HG03139 (cell line): ENCODE results near the gene RBBP8NL.

Experiments used
- ATAC-seq: cut with Tn5 transposase; IDR thresholded peaks from one replicate; pipeline ENCODE4 v1.9.1; 2021; ENCODE audit not compliant: unreplicated experiment

Gene RBBP8NL

GRCh38 chr20:62363920-62364851, 63.2 kb downstream of the RBBP8NL start:
- ATAC-seq = no peak

- no peak for ATAC-seq
Observed at GRCh38 chr20:62362991-62363919, 64.1 kb downstream of the RBBP8NL start.

DNA sequence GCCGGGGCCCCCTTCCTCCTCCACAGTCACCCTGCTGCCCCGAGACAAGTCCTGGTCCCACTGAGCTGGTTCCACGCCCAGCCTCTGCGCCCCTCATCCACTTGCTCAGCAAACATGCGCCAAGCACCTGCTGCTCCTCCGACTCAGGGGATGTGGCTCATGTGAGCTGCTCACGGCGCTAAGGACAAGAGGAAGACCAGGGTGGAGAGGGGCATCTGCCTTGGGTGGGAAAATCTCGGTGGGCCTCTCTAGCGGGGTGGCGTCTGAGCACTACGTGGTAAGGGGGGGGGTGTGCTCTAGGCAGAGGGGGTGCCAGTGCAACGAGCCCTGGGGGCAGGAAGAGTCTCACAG, 64.8 kb downstream of the RBBP8NL start:
- ATAC-seq = no peak

DNA sequence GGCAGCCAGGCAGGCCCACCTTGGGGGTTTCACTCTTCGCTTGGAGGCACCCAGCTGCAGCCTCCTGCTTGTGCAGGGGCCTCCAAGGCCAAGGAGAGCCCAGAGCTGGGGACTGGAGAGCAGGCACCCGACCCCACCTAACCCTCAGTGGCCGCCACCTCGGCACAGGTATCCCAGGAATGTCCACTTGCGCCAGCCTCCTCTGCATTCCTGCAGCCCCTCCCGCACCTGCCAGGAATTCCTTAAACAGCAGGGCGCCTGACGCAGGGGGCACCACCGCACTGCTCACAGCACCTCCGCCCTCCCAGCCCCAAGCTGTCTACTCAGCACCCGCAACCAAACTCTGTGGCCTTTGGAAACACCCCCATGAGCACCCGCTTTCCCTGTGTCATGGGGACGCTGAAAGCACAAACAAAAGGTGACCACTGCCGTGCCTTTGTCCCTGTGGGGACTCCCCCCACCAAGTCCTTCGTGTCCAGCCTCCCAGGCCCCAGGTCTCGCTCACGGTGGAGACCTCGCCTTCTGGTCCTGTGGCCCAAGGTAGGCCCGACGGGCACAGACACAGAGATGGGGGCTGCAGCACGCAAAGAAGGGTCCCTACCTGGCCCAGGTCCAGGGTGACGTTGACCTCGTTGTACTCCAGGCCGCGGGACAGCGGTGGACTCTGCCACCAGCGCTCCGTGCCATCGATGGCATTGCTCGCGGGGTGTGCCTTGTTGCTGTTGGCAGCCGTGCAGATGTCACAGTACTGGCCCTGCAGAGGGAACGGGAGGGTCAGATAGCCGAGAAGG, 65.3 kb downstream of the RBBP8NL start:
- ATAC-seq = no peak

DNA sequence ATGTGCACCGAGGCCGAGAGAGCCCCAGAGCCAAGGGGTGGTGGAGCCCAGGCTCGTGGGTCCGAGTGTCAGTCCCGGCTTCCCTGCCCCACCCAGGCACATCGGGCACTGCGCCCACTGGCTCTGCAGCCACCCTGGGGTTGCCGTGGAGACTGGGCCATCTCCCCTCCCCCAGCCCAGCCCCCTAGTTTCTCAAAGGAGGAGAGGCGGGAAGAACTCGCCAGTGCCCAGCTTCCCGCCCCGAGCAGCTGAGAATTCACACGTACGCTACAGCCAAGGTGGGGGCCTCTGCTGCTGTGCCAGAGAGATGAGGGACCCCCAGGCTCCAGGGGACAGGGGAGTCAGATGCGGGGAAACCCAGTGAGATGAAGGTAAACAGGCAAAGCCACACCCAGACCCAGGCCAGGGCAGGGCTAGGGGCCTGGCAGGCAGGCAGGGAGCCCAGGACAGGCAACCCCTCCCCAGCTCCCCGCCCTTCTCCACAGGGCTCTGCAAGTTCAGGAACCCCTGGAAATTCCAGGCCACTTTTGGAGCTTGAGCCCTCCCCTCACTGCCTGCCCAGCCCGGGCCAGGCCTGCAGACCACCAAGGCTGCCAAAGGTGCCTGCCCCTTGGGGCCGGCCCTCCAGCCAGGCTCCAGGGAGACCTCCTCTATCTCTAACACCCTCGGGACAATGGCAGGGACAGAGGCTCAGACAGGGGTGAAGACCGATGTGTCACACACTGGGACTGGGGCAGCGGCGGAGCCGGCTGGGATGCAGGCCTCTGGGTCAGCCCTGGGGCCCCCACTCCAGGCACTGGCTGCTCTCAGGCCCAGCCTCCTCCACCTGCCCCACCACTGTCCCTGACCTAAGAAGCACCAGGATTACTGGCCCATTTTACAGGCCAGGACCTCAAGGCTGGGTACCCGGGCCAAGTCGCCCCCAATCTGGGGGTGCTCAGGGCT, 66.2 kb downstream of the RBBP8NL start:
- no peak for ATAC-seq
